Right forelimb (tissue), 1 donor: ENCODE measurements around the gene SARM1.
A peak's percentile ranks its signal among the peaks of the same experiment; 100 is the strongest.
"Not testable (repeated sequence)": the region's sequence is repeated elsewhere in the genome, so short reads cannot be mapped to it uniquely, and the experiment has no call there.

ENCODE experiments used
- DNase-seq: peaks from one replicate; pipeline ENCODE4 v3.0.0-alpha.2; 2018

Gene SARM1

GRCh38 chr17:28397275-28397674, 25.8 kb downstream of the SARM1 start:
- DNase-seq = no peak

DNA sequence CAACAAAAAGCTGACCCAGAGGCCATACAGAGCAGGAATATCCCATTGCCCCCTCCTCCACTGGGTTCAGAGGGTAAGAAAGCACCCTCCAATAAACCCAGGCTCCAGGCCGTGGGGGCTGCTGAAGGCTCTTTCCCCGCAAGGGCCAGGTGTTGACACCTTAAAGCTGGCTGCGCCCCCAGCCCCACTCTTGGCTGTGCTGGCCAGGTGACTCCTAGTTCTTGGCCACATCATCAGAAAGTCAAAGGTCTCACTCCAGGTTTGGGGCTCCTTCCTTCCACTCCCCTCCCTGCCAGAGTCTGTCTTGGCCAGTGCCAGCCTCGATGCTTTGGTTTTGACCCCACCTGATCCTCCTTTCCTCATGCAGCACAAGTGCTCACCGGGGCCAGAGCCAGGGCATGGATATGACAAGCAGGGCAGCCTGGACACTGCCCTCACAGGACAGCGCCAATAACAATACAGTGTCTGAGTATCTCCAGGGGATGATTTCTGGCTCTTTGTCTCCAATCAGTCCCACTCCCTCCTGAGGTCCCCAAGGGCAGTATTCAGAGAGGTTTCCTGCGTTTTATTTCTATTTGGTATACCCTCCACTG, 26.3 kb downstream of the SARM1 start:
- DNase-seq = no peak

- no peak for DNase-seq
Measured at GRCh38 chr17:28398280-28398981, 26.9 kb downstream of the SARM1 start.

- DNase-seq = no peak
Measured at GRCh38 chr17:28399808-28400207, 28.3 kb downstream of the SARM1 start.

DNA sequence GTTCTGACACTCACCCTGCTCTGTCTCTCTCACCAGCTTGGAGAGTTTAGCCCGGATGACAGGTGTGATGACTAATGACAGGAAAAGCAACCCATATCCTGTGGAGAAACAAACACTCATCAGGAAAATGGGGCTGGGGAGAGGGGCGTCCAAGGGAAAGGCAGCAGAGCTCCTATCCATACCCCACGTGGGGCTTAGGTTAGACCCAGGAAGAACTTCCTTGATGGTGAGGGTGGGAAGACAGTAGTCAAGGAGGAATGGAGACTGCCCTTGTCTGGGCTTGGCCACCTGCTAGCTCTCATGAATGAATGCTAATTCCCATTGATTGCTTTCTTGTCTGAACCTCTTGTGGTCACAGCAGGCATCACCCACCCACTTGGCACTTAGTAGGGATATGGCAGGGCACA, 30.7 kb downstream of the SARM1 start:
- no peak for DNase-seq

DNA sequence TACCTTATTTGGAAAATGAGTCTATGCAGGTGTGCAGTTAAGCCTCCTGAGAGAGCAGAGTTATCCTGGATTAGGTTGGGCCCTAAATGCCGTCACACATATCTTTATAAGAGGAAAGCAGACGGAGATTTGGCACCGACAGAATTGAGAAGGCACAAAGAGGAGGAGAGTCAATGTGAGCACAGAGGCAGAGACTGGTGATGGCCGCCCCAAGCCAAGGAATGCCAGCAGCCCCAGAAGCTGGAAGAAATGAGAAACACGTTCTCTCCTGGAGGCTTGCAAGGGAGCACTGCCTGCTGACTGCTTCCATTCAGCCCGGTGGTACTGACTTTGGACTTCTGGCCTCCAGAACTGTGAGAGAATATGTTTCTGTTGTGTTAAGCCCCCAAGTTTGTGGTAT, 31.4 kb downstream of the SARM1 start:
- DNase-seq = no peak

DNA sequence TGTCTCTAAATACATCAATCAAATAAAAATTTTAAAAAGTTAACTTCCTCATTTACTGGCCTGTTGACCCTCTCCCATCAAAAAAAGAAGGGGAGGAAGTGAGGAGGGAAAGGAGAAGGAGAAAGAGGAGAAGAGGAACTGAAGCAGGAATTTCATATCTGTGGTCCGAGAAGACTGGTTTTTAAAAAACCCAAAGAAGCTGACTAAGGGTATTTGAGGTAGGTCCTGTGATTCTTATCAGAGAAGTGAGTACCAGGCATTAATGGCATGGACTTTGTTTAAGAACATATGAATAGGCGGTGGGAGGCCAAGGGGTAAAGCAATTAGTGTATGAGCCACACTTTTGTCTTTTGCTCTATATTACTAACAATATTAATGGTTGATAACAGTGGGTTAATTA, 32.5 kb downstream of the SARM1 start:
- no peak for DNase-seq

- no peak for DNase-seq
Measured at GRCh38 chr17:28404461-28404811, 32.9 kb downstream of the SARM1 start.

GRCh38 chr17:28404812-28405570, 33.5 kb downstream of the SARM1 start:
- no peak for DNase-seq

GRCh38 chr17:28405632-28406472, 34.4 kb downstream of the SARM1 start, which contains the start of gene SLC46A1:
Gene SLC46A1 (minus strand): TSS chr17:28406212. CDS start chr17:28406114, 98 bp downstream.
- DNase-seq = peak; percentile 75

- no peak for DNase-seq
Measured at GRCh38 chr17:28406473-28406814, 35.0 kb downstream of the SARM1 start.

- no peak for DNase-seq
Measured at GRCh38 chr17:28407130-28407973, 35.9 kb downstream of the SARM1 start.

DNA sequence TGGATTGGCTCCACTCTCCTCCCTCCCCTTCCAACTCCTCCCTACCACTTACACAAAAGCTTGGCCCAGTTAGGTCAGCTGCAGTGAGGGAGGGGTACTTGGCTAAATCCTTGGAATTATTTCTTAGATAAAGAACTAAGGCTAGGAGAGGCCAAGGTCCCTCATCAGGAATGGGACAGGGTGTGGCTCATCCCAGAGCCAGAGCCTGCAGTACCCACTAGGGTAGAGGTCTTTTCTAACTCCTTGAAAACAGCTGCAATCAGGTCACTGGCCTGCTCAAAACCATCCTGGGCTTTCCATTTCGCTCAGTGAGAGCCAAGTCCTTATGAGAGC, 36.4 kb downstream of the SARM1 start:
- no peak for DNase-seq

DNA sequence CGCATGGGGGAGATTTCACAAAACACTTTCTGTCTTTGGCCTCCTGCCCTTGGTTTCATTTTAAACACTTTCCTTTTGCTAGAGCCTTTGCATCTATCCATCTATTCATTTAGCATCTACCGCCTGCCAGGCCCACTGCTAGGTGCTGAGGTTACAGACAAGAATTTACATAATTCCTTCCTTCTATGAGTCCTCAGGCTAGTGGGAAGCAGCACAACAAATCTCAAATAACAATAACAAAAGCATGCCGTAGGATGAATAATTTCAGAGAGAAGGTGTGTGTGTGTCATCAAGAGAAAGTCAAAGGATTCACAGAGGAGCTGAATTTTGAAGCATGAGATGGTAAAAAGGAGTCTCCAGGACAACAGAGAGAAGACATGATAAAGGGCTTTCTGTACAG, 40.6 kb downstream of the SARM1 start:
- DNase-seq = no peak

GRCh38 chr17:28413804-28414203, 42.3 kb downstream of the SARM1 start:
- DNase-seq = no peak

GRCh38 chr17:28415886-28416285, 44.4 kb downstream of the SARM1 start:
- no peak for DNase-seq

GRCh38 chr17:28416703-28417311, 45.3 kb downstream of the SARM1 start:
- no peak for DNase-seq

- no peak for DNase-seq
Measured at GRCh38 chr17:28421787-28422305, 50.4 kb downstream of the SARM1 start.

DNA sequence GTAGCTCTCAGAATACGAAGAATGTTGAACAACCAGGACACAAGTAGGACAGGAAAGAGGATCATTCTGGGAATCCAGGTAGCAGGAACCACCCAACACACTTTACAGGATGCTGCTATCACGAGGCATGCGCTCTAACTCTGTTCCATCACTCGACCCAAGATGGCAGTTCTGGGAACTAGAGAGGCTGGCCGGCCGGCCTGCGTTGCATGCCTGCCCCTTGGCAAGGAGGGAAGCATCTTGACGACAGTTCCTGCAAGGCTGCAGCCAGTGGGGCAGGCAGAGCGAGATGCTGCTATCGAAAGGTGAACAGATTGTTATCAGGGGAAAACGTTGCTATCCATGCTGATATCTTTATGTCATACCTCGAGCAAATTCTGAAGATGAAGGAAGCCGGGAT, 53.7 kb downstream of the SARM1 start:
- DNase-seq = no peak

GRCh38 chr17:28426081-28426519, 54.6 kb downstream of the SARM1 start:
- DNase-seq = no peak

DNA sequence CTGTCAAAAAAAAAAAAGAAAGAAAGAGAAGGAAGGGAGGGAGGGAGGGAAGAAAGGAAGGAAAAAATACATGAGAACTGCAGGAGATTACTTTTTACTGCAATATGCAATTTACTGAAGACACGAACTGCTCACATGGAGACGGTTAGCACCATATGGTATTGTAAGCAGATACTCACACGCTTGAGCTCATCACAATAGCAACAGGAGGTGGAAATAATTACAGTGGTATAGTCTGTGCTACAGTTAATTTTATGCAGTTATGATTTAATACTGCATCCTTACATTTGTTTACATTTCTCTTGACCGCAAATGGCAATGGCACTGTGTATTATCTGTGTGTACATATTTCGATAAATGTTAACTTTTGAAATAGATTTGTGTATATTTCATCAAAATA, 55.9 kb downstream of the SARM1 start:
- no peak for DNase-seq

- not testable (repeated sequence) for DNase-seq
Measured at GRCh38 chr17:28427982-28428381, 56.5 kb downstream of the SARM1 start.
